NCI-H1105 treated with DMSO at 0.1 percent for 48 hours (cell line): ENCODE measurements around the gene ZNF205.
A peak's percentile ranks its signal among the peaks of the same experiment; 100 is the strongest.

ENCODE experiments used
- DNase-seq: peaks from one replicate; lab custom pipeline; 2025; lab: John Stamatoyannopoulos, UW

The ZNF205 gene

GRCh38 chr16:3084969-3085670, 27.3 kb upstream of the ZNF205 start:
- no peak for DNase-seq

GRCh38 chr16:3085868-3086595, 26.4 kb upstream of the ZNF205 start:
- DNase-seq: no peak

GRCh38 chr16:3086596-3087242, 25.7 kb upstream of the ZNF205 start:
- DNase-seq: no peak

GRCh38 chr16:3087243-3088235, 24.8 kb upstream of the ZNF205 start:
- no peak for DNase-seq

DNA sequence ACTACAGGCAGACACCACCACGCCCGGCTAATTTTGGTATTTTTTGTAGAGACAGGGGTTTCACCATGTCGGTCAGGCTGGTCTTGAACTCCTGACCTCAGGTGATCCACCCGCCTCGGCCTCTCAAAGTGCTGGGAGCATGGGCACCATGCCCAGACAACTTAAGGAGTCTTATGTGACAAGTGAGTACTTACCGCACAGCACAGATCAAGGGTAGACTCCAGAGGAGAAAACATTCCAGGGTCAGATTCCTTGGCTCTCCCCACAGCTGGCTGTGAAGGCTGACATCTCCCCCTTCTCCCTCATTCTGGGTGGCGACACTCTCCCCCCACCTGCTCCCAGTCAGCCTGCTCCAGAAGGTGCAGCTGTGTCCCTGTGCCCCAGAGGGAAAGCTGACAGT, 23.9 kb upstream of the ZNF205 start:
- DNase-seq: no peak

GRCh38 chr16:3088925-3089716, 23.3 kb upstream of the ZNF205 start:
- DNase-seq: no peak

- DNase-seq: no peak
Observed at GRCh38 chr16:3089717-3090592, 22.4 kb upstream of the ZNF205 start.

- no peak for DNase-seq
Observed at GRCh38 chr16:3091551-3091950, 20.8 kb upstream of the ZNF205 start.

GRCh38 chr16:3092501-3092941, 19.9 kb upstream of the ZNF205 start:
- DNase-seq: no peak

GRCh38 chr16:3094289-3095027, 17.9 kb upstream of the ZNF205 start:
- DNase-seq: no peak

DNA sequence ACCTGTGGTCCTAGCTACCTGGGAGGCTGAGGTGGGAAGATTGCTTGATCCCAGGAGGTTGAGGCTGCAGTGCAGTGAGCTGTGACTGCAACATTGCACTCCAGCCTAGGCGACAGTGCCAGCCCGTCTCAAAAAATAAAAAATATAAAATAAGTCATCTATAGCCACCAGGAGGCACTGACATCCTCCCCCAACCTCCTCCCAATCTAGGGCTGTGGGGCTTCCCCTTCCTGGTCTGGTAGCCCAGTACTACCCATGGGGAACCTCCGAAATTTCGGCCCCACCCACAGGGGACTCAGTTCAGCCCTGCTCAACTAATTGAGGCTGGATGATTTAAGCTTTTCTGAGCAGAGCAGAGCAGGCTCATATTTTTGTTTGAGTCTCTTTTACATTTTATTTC, 16.5 kb upstream of the ZNF205 start:
- DNase-seq: no peak

- DNase-seq: no peak
Observed at GRCh38 chr16:3096362-3096761, 16.0 kb upstream of the ZNF205 start.

DNA sequence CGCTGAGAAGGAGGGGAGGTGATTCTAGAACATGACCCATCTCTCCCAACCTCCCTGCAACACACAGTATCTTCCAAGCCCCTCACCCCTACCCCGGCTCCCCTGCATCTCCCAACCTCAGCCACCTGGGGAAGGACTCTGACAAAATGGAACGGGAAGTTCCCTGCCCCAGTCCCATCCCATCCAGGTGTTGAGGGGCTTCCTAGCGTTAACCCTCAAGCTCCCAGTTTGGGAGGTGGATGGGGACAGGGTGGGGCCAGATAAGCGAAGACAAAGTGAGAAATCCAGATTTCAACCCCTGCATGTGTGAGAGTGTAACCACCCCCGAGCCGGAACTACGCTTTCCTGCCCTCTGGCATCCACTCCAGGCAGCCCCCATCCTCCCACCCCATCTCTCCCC, 15.1 kb upstream of the ZNF205 start:
- no peak for DNase-seq

DNA sequence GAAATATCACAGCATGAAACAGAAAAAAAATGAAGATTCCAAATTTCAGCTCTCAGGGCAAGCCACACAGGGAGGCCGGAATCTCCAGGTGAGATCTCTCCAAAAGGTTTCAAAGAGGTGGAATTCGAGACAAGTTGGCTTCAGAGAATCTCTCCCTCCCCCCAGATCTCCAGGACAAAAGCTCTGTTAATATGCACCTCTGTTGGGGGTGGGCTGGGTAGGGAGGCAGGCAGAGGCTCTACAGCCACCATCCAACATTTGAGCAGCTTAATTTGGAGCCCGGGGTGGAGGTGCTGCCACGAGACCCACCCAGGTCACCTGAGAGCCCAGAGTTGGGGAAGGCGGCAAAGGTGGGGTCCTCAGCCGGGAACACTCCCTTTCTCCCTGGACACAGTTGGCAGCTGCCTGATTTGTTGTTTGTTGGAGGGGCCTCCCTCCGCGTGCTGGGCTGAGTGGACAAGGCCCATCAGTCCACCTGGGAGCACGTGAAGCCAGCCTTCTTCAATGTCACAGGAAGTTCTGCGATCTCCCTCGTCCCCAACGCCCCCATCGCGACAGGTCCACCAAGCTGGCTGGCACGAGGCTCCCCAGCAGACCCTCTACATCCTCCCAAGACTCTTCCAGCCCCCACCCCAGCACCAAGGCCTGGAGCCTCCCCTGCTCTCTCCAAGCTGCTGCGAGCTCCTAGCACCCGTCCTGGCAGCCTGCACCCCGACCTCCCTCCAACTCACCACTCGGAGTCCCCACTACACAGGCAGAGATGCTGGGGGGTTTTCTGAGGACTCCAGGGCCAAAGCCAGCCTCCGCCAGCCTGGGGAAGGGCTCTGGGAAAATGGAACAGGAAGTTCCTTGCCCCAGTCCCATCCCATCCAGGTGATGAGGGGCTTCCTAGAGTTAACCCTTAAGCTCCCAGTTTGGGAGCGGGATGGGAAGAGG, 13.7 kb upstream of the ZNF205 start, which contains the start of gene ZSCAN10:
TSS of gene ZSCAN10 (minus strand) at position 836 of the 936 bp plus-strand sequence. CDS start 6,357 bp downstream, outside the sequence.
- no peak for DNase-seq

GRCh38 chr16:3099395-3099731, 13.0 kb upstream of the ZNF205 start:
- DNase-seq: no peak

- peak; percentile 54 for DNase-seq
Observed at GRCh38 chr16:3099732-3100499, 12.5 kb upstream of the ZNF205 start.
